Esophagus squamous epithelium (tissue), 5 donors: ENCODE results near the gene KHDC1L. TPM values are rescaled to one million over a fixed set of nuclear protein-coding genes. Genes with fewer than 3 reads are reported as not detected.
"Not testable (repeated sequence)": the region's sequence is repeated elsewhere in the genome, so short reads cannot be mapped to it uniquely, and the experiment has no call there.

ENCODE experiments used
- DNase-seq: peaks from one replicate; lab custom pipeline; 2025; lab: John Stamatoyannopoulos, UW
- H3K27ac ChIP-seq, 4 donors: fragments of 200-600 bp; sonication (generic); one replicate each; pipeline ENCODE4 v1.5.1; 2016 to 2019; ENCODE audit warnings: mild to moderate bottlenecking in 1 of 4
- H3K27me3 ChIP-seq, 4 donors: fragments of 200-600 bp; sonication (generic); 1 replicate in 3 of 4; 2 replicates in 1 of 4; pipeline versions ENCODE4 v1.5.1 to v1.6.0; 2017 to 2021; ENCODE audit warnings: antibody characterized with exemption in 1 of 4
- H3K36me3 ChIP-seq, 3 donors: fragments of 200-600 bp; sonication (generic); one replicate each; pipeline ENCODE4 v1.5.1; 2016 to 2019
- H3K4me1 ChIP-seq, 3 donors: fragments of 200-600 bp; sonication (generic); one replicate each; pipeline ENCODE4 v1.5.1; 2017 to 2019
- H3K4me3 ChIP-seq, 4 donors: fragments of 200-600 bp; sonication (generic); 1 replicate in 3 of 4; 2 replicates in 1 of 4; pipeline ENCODE4 v1.5.1; 2016 to 2019; ENCODE audit warnings: mild to moderate bottlenecking in 2 of 4, moderate library complexity in 1 of 4
- H3K9me3 ChIP-seq, 3 donors: fragments of 200-600 bp; sonication (generic); one replicate each; pipeline ENCODE4 v1.5.1; 2016 to 2019
- CTCF ChIP-seq, 6 experiments: fragments of 450-650 bp in 4 of 6; fragments of 200-600 bp in 2 of 6; sonication (generic) in 2 of 6; IDR thresholded peaks; one replicate each; pipeline ENCODE4 v1.5.1; 2016 to 2019; ENCODE audit warnings: antibody characterized with exemption in 6 of 6, mild to moderate bottlenecking in 4 of 6, moderate library complexity in 4 of 6
- POLR2A ChIP-seq, 4 donors: fragments of 450-650 bp; IDR thresholded peaks; one replicate each; pipeline ENCODE4 v1.6.1; 2017; ENCODE audit warnings: antibody characterized with exemption in 4 of 4, mild to moderate bottlenecking in 4 of 4, moderate library complexity in 3 of 4
- WGBS, 2 donors: methylation state at CpG; one replicate each; pipeline ENCODE4 v1.1.5; 2018; 5-methylcytosine and 5-hydroxymethylcytosine counted together
- intact Hi-C: fragments of 100-400 bp; cut with DNase I; formaldehyde crosslinking; loops from one replicate; pipeline ENCODE4 v1.15.0; 2022
- total RNA-seq, 4 donors: library from RNA; depleted of rRNA; stranded (reverse); fragments of >200 nt; gene quantifications; one replicate each; pipeline ENCODE4 v1.1.0, GENCODE V29; 2016
- donor health status: DM: yes; HTN: yes; CAD: no.

KHDC1L gene
- total RNA-seq, 4 donors from 2014 or later = not detected

- Histone ChIP-seq H3K9me3 (no peaks in the 10 kb centered on the region), H3K4me1 (peaks cover 4 to 18% (median 12%) of the 10 kb centered on the region in 3 donors), H3K36me3 (no peaks in the 10 kb centered on the region), H3K4me3 (no peak overlapping the region), H3K27me3 (no peaks in the 10 kb centered on the region), H3K27ac (no peak overlapping the region)
- DNase-seq = no peak
- WGBS, 2 donors = 60% methylated on average over 1 of the region's 1 CpG; no CpG with 5 or more reads in 1 of the 2 donors
- TF ChIP-seq POLR2A (IDR thresholded peaks at IDR 0.05) (no peak), CTCF (IDR thresholded peaks at IDR 0.05) (no peak)
- intact Hi-C loops = no loop called here
These were observed 33.4 kb upstream of the KHDC1L start for GRCh38 chr6:73258721-73259120.

DNA sequence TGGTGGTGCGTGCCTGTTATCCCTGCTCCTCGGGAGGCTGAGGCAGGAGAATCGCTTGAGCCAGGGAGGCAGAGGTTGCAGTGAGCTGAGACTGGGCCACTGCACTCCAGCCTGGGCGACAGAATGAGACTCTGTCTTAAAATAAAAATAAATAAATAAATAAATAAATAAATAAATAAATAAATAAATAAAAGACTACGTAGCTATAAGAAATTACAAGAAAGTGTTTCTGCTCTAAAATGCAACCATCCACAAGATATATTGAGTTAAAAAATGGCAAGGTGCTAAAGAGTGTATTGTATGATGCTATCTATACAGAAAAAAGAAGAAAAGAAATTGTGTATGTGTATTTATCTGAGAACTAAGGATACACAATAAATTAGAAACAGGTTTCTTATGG lies 29.0 kb upstream of the KHDC1L start:
- H3K27me3 ChIP-seq, H3K4me1 ChIP-seq, DNase-seq, H3K27ac ChIP-seq, H3K4me3 ChIP-seq, H3K36me3 ChIP-seq, intact Hi-C loops, H3K9me3 ChIP-seq: not testable (repeated sequence)
- WGBS, 2 donors = 95% methylated on average over 5 of the region's 5 CpGs

DNA sequence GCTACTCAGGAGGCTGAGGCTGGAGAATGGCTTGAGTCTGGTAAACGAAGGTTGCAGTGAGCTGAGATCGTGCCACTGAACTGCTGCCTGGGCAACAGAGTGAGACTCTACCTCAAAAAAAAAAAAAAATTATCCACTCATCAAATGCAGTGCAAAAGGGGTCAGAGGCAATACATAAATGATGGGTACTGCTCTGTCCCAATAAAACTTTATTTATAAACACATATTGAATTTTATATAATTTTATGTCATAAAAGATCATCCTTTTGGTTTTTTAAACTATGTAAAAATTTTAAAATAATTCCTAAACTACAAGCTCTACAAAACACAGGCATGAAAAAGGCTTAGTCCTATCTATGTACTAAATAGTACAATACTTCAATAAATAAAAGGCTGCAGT lies 27.4 kb upstream of the KHDC1L start:
- WGBS, 2 donors = 89 to 97% methylated on average over 2 of the region's 2 CpGs
- no peak overlapping the region for H3K27ac ChIP-seq
- DNase-seq = no peak
- no peaks in the 10 kb centered on the region for H3K4me1 ChIP-seq
- no peak overlapping the region for H3K4me3 ChIP-seq
- H3K9me3 ChIP-seq = no peaks in the 10 kb centered on the region
- no peaks in the 10 kb centered on the region for H3K36me3 ChIP-seq
- TF ChIP-seq CTCF (IDR thresholded peaks at IDR 0.05) (no peak), POLR2A (IDR thresholded peaks at IDR 0.05) (no peak)
- no peaks in the 10 kb centered on the region for H3K27me3 ChIP-seq
- intact Hi-C loops = no loop called here

GRCh38 chr6:73250016-73250415 lies 24.7 kb upstream of the KHDC1L start:
- Histone ChIP-seq H3K27me3 (no peaks in the 10 kb centered on the region), H3K4me1 (no peaks in the 10 kb centered on the region), H3K9me3 (no peaks in the 10 kb centered on the region), H3K27ac (no peak overlapping the region), H3K4me3 (no peak overlapping the region), H3K36me3 (no peaks in the 10 kb centered on the region)
- intact Hi-C loops = no loop called here
- DNase-seq = no peak
- TF ChIP-seq CTCF (IDR thresholded peaks at IDR 0.05) (no peak), POLR2A (IDR thresholded peaks at IDR 0.05) (no peak)

- Histone ChIP-seq H3K36me3 (no peaks in the 10 kb centered on the region), H3K27ac (no peak overlapping the region), H3K27me3 (peaks cover 0 to 4% (median 0%) of the 10 kb centered on the region in 4 donors), H3K9me3 (no peaks in the 10 kb centered on the region), H3K4me3 (no peak overlapping the region), H3K4me1 (no peaks in the 10 kb centered on the region)
- no peak for DNase-seq
- 68 to 76% methylated on average over 5 of the region's 5 CpGs for WGBS, 2 donors
- intact Hi-C loops = no loop called here
- no peak for TF ChIP-seq CTCF (IDR thresholded peaks at IDR 0.05)
- no peak for TF ChIP-seq POLR2A (IDR thresholded peaks at IDR 0.05)
These were observed 23.1 kb upstream of the KHDC1L start for GRCh38 chr6:73248192-73248903.
